Liver (tissue), 9 donors: ENCODE measurements around the gene SIRT2. TPM values are rescaled to one million over a fixed set of nuclear protein-coding genes. Genes with fewer than 3 reads are reported as not detected.
A peak's percentile ranks its signal among the peaks of the same experiment; 100 is the strongest.

Experiments
- DNase-seq: peaks from one replicate; pipeline ENCODE4 v3.0.0-alpha.2; 2017; ENCODE audit warnings: low spot score
- H3K27ac ChIP-seq, 2 donors: one replicate each; pipeline ENCODE4 v1.7.0; 2013; ENCODE audit warnings: inconsistent platforms in 2 of 2, low read length in 2 of 2, control low read depth in 1 of 2, low read depth in 1 of 2, mild to moderate bottlenecking in 1 of 2
- H3K27me3 ChIP-seq, 4 donors: one replicate each; pipeline versions ENCODE4 v1.6.1 to v1.7.0; 2013; ENCODE audit warnings: low read length in 3 of 4, inconsistent platforms in 1 of 4, mild to moderate bottlenecking in 1 of 4, moderate library complexity in 1 of 4; ENCODE audit not compliant: control insufficient read depth in 4 of 4, insufficient read depth in 4 of 4
- H3K36me3 ChIP-seq, 4 donors: one replicate each; pipeline versions ENCODE4 v1.6.1 to v1.7.0; 2013; ENCODE audit warnings: low read length in 3 of 4, mild to moderate bottlenecking in 3 of 4, low read depth in 1 of 4, moderate library complexity in 1 of 4; ENCODE audit not compliant: control insufficient read depth in 4 of 4, insufficient read depth in 3 of 4
- H3K4me1 ChIP-seq, 4 donors: one replicate each; pipeline versions ENCODE4 v1.6.1 to v1.7.0; 2013; ENCODE audit warnings: low read length in 3 of 4, mild to moderate bottlenecking in 3 of 4, moderate library complexity in 1 of 4; ENCODE audit not compliant: control insufficient read depth in 4 of 4, insufficient read depth in 4 of 4
- H3K4me3 ChIP-seq, 3 donors: one replicate each; pipeline versions ENCODE4 v1.6.1 to v1.7.0; 2013; ENCODE audit warnings: low read length in 3 of 3, control low read depth in 1 of 3, low read depth in 1 of 3, mild to moderate bottlenecking in 1 of 3
- H3K9ac ChIP-seq, 2 donors: one replicate each; pipeline ENCODE4 v1.7.0; 2013; ENCODE audit warnings: low read length in 2 of 2, mild to moderate bottlenecking in 2 of 2, moderate library complexity in 2 of 2, control low read depth in 1 of 2, low read depth in 1 of 2
- H3K9me3 ChIP-seq, 4 donors: one replicate each; pipeline versions ENCODE4 v1.6.1 to v1.7.0; 2013; ENCODE audit warnings: low read length in 3 of 4; ENCODE audit not compliant: control insufficient read depth in 4 of 4
- EGR1 ChIP-seq, 2 donors: IDR thresholded peaks; 2 replicates each; pipeline ENCODE4 v1.6.1; 2016 to 2018; ENCODE audit warnings: antibody characterized with exemption in 2 of 2, low read depth in 2 of 2
- FOXA1 ChIP-seq: IDR thresholded peaks from 2 replicates; pipeline ENCODE4 v1.6.1; 2016; ENCODE audit warnings: antibody characterized with exemption
- FOXA2 ChIP-seq: IDR thresholded peaks from 2 replicates; pipeline ENCODE4 v1.6.1; 2016; ENCODE audit warnings: antibody characterized with exemption
- GABPA ChIP-seq, 2 donors: IDR thresholded peaks in 1 of 2; conservative IDR thresholded peaks in 1 of 2; 2 replicates each; pipeline ENCODE4 v1.6.1; 2016; ENCODE audit warnings: antibody characterized with exemption in 2 of 2, mild to moderate bottlenecking in 1 of 2, moderate library complexity in 1 of 2
- HNF4A ChIP-seq, 2 donors: conservative IDR thresholded peaks; 2 replicates each; pipeline ENCODE4 v1.6.1; 2016; ENCODE audit warnings: antibody characterized with exemption in 2 of 2, mild to moderate bottlenecking in 2 of 2
- HNF4G ChIP-seq: IDR thresholded peaks from 2 replicates; pipeline ENCODE4 v1.6.1; 2016; ENCODE audit warnings: antibody characterized with exemption
- JUND ChIP-seq, 2 donors: IDR thresholded peaks; 2 replicates each; pipeline ENCODE4 v1.6.1; 2016; ENCODE audit warnings: antibody characterized with exemption in 2 of 2
- NR2F2 ChIP-seq: IDR thresholded peaks from 2 replicates; pipeline ENCODE4 v1.6.1; 2016; ENCODE audit warnings: antibody characterized with exemption
- RAD21 ChIP-seq, 2 donors: IDR thresholded peaks; 2 replicates each; pipeline ENCODE4 v1.6.1; 2016; ENCODE audit warnings: antibody characterized with exemption in 2 of 2, mild to moderate bottlenecking in 2 of 2
- RXRA ChIP-seq, 2 donors: IDR thresholded peaks; 2 replicates each; pipeline ENCODE4 v1.6.1; 2017 to 2018; ENCODE audit warnings: antibody characterized with exemption in 2 of 2, mild to moderate bottlenecking in 1 of 2
- SP1 ChIP-seq: IDR thresholded peaks from 2 replicates; pipeline ENCODE4 v1.6.1; 2018; ENCODE audit warnings: antibody characterized with exemption, mild to moderate bottlenecking
- TAF1 ChIP-seq: conservative IDR thresholded peaks from 2 replicates; pipeline ENCODE4 v1.6.1; 2016; ENCODE audit warnings: antibody characterized with exemption, mild to moderate bottlenecking
- YY1 ChIP-seq: IDR thresholded peaks from 2 replicates; pipeline ENCODE4 v1.6.1; 2016; ENCODE audit warnings: antibody characterized with exemption, mild to moderate bottlenecking
- WGBS: extraction: QIAGEN DNeasy Blood & Tissue Kit; methylation state at CpG from one replicate; pipeline ENCODE4 v1.1.7; 2013; 5-methylcytosine and 5-hydroxymethylcytosine counted together
- polyA plus RNA-seq, 2 donors: library from polyadenylated mRNA; stranded (reverse) in 1 of 2; unstranded in 1 of 2; fragments of 200-250 nt in 1 of 2; fragments of >200 nt in 1 of 2; fragmentation: Nextera tagmentation in 1 of 2; extraction: Ambion mirVana in 1 of 2; gene quantifications; one replicate each; pipeline versions ENCODE4 v1.2.1 to v1.2.3, GENCODE V29; 2013 to 2015
- total RNA-seq, 2 donors: library from RNA; depleted of rRNA; stranded (reverse); fragments of >200 nt; gene quantifications; one replicate each; pipeline ENCODE4 v1.2.3, GENCODE V29; 2014
- TF ChIP-seq, protein P1 (sequence below): fragments of 150-350 bp; IDR thresholded peaks from 2 replicates; pipeline ENCODE4 v1.5.1; 2017; ENCODE audit warnings: improper control_type of control experiment, low read depth, low read length; ENCODE audit not compliant: missing input control
- TF ChIP-seq, protein P2 (sequence below): IDR thresholded peaks from 2 replicates; pipeline ENCODE4 v1.6.1; 2016; ENCODE audit warnings: antibody characterized with exemption, mild to moderate bottlenecking
- TF ChIP-seq, protein P3 (sequence below): IDR thresholded peaks from 2 replicates; pipeline ENCODE4 v1.6.1; 2016; ENCODE audit warnings: antibody characterized with exemption
- TF ChIP-seq, protein P4 (sequence below): IDR thresholded peaks from 2 replicates; pipeline ENCODE4 v1.6.1; 2016; ENCODE audit warnings: antibody characterized with exemption
- TF ChIP-seq, protein P5 (sequence below): IDR thresholded peaks from 2 replicates; pipeline ENCODE4 v1.6.1; 2016; ENCODE audit warnings: antibody characterized with exemption
- donor health status: healthy.
- donor health status: healthy.
- donor health status: healthy.
- donor health status: healthy.
- donor health status: healthy.

The SIRT2 gene
- 10 to 100 TPM; 21.8 to 42.2 TPM for total RNA-seq
- 10 to 100 TPM; 26.1 to 27.6 TPM for polyA plus RNA-seq

DNA sequence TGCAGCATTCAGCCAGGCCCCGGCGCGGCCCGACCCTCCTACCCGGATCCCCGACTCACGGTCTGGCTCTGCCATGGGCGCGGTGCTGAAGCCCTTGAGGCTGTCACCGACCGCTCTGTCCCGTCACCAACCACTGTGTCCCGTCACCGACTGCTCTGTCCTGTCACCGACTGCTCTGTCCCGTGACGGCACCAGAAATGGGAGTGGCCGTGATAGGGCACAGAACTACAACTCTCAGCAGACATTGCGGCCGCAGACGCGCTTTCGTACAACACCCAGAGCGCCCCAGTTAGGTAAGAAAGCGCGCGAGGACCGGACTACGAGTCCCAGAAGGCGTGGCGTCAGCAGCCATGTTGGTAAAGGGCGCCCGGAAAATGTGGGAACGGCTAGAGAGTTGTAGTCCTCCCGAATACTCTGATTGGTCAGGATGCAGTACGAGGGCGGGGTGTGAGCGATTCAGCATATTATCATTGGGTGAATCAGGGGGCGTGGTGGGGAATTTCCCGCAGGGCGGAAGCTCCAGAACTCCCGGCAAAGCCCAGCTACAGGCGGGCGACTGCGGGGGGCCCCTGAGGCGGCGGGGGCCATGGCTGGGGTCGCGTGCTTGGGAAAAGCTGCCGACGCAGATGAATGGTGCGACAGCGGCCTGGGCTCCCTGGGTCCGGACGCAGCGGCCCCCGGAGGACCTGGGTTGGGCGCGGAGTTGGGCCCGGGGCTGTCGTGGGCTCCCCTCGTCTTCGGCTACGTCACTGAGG lies at the start of gene SIRT2, which contains the start of gene NFKBIB:
Gene SIRT2 (minus strand): TSS at position 172 of the 755 bp plus-strand sequence. CDS start 97 bp downstream, at position 75.
Gene NFKBIB (plus strand): TSS at position 523 of the 755 bp plus-strand sequence. CDS start 64 bp downstream, at position 587.
- Histone ChIP-seq H3K27me3 (no peaks in the 10 kb centered on the region), H3K9me3 (no peaks in the 10 kb centered on the region), H3K4me1 (peaks cover 4 to 38% (median 17%) of the 10 kb centered on the region in 4 donors), H3K4me3 (peak within 1 kb of the TSS; percentile 81 to 88 (median 86)), H3K27ac (peak within 1 kb of the TSS; percentile 93 to 95), H3K9ac (peak within 1 kb of the TSS; percentile 83 to 91), H3K36me3 (no peaks in the 10 kb centered on the region)
- TF ChIP-seq SP1 = peak; percentile 98
- TF ChIP-seq GABPA (IDR thresholded peaks at IDR 0.05 in 1 of 2, conservative IDR thresholded peaks at IDR 0.05 in 1 of 2) = peak; percentile 41 to 87
- TF ChIP-seq, protein P1, sequence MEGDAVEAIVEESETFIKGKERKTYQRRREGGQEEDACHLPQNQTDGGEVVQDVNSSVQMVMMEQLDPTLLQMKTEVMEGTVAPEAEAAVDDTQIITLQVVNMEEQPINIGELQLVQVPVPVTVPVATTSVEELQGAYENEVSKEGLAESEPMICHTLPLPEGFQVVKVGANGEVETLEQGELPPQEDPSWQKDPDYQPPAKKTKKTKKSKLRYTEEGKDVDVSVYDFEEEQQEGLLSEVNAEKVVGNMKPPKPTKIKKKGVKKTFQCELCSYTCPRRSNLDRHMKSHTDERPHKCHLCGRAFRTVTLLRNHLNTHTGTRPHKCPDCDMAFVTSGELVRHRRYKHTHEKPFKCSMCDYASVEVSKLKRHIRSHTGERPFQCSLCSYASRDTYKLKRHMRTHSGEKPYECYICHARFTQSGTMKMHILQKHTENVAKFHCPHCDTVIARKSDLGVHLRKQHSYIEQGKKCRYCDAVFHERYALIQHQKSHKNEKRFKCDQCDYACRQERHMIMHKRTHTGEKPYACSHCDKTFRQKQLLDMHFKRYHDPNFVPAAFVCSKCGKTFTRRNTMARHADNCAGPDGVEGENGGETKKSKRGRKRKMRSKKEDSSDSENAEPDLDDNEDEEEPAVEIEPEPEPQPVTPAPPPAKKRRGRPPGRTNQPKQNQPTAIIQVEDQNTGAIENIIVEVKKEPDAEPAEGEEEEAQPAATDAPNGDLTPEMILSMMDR = no peak
- TF ChIP-seq RXRA (IDR thresholded peaks at IDR 0.05) = peak; percentile 58 to 60
- TF ChIP-seq JUND (IDR thresholded peaks at IDR 0.05) = peak; percentile 39 to 77
- TF ChIP-seq RAD21 (IDR thresholded peaks at IDR 0.05) = peak; percentile 55 to 58
- TF ChIP-seq, protein P2, sequence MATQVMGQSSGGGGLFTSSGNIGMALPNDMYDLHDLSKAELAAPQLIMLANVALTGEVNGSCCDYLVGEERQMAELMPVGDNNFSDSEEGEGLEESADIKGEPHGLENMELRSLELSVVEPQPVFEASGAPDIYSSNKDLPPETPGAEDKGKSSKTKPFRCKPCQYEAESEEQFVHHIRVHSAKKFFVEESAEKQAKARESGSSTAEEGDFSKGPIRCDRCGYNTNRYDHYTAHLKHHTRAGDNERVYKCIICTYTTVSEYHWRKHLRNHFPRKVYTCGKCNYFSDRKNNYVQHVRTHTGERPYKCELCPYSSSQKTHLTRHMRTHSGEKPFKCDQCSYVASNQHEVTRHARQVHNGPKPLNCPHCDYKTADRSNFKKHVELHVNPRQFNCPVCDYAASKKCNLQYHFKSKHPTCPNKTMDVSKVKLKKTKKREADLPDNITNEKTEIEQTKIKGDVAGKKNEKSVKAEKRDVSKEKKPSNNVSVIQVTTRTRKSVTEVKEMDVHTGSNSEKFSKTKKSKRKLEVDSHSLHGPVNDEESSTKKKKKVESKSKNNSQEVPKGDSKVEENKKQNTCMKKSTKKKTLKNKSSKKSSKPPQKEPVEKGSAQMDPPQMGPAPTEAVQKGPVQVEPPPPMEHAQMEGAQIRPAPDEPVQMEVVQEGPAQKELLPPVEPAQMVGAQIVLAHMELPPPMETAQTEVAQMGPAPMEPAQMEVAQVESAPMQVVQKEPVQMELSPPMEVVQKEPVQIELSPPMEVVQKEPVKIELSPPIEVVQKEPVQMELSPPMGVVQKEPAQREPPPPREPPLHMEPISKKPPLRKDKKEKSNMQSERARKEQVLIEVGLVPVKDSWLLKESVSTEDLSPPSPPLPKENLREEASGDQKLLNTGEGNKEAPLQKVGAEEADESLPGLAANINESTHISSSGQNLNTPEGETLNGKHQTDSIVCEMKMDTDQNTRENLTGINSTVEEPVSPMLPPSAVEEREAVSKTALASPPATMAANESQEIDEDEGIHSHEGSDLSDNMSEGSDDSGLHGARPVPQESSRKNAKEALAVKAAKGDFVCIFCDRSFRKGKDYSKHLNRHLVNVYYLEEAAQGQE = peak; percentile 83
- peak; percentile 86 for TF ChIP-seq TAF1
- TF ChIP-seq HNF4A (conservative IDR thresholded peaks at IDR 0.05) = peak; percentile 45 to 48
- TF ChIP-seq FOXA1 = peak; percentile 73
- peak; percentile 100 for TF ChIP-seq YY1
- TF ChIP-seq, protein P3, sequence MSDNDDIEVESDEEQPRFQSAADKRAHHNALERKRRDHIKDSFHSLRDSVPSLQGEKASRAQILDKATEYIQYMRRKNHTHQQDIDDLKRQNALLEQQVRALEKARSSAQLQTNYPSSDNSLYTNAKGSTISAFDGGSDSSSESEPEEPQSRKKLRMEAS = peak; percentile 89
- TF ChIP-seq, protein P4, sequence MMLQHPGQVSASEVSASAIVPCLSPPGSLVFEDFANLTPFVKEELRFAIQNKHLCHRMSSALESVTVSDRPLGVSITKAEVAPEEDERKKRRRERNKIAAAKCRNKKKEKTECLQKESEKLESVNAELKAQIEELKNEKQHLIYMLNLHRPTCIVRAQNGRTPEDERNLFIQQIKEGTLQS = peak; percentile 39
- TF ChIP-seq, protein P5, sequence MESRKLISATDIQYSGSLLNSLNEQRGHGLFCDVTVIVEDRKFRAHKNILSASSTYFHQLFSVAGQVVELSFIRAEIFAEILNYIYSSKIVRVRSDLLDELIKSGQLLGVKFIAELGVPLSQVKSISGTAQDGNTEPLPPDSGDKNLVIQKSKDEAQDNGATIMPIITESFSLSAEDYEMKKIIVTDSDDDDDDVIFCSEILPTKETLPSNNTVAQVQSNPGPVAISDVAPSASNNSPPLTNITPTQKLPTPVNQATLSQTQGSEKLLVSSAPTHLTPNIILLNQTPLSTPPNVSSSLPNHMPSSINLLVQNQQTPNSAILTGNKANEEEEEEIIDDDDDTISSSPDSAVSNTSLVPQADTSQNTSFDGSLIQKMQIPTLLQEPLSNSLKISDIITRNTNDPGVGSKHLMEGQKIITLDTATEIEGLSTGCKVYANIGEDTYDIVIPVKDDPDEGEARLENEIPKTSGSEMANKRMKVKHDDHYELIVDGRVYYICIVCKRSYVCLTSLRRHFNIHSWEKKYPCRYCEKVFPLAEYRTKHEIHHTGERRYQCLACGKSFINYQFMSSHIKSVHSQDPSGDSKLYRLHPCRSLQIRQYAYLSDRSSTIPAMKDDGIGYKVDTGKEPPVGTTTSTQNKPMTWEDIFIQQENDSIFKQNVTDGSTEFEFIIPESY = peak; percentile 95
- TF ChIP-seq FOXA2 = peak; percentile 36
- TF ChIP-seq EGR1 (IDR thresholded peaks at IDR 0.05; ENCODE audit: low read depth in 2 of 2) = peak; percentile 40 to 66
- no peak for TF ChIP-seq HNF4G
- TF ChIP-seq NR2F2 = no peak
- WGBS = under 1% methylated on average over 64 of the region's 64 CpGs
- peak; percentile 97 for DNase-seq
